Liver (tissue), 3 donors: ENCODE data around the gene ZFP91.

Experiments used
- FOXA2 ChIP-seq: IDR thresholded peaks from 2 replicates; pipeline ENCODE4 v1.6.1; 2016; ENCODE audit warnings: antibody characterized with exemption
- JUND ChIP-seq, 2 donors: IDR thresholded peaks; 2 replicates each; pipeline ENCODE4 v1.6.1; 2016; ENCODE audit warnings: antibody characterized with exemption in 2 of 2
- RAD21 ChIP-seq, 2 donors: IDR thresholded peaks; 2 replicates each; pipeline ENCODE4 v1.6.1; 2016; ENCODE audit warnings: antibody characterized with exemption in 2 of 2, mild to moderate bottlenecking in 2 of 2
- YY1 ChIP-seq: IDR thresholded peaks from 2 replicates; pipeline ENCODE4 v1.6.1; 2016; ENCODE audit warnings: antibody characterized with exemption, mild to moderate bottlenecking
- TF ChIP-seq, protein P1 (sequence below): fragments of 150-350 bp; IDR thresholded peaks from 2 replicates; pipeline ENCODE4 v1.5.1; 2017; ENCODE audit warnings: improper control_type of control experiment, low read depth, low read length; ENCODE audit not compliant: missing input control
- TF ChIP-seq, protein P2 (sequence below): IDR thresholded peaks from 2 replicates; pipeline ENCODE4 v1.6.1; 2016; ENCODE audit warnings: antibody characterized with exemption
- TF ChIP-seq, protein P3 (sequence below): IDR thresholded peaks from 2 replicates; pipeline ENCODE4 v1.6.1; 2016; ENCODE audit warnings: antibody characterized with exemption
- donor health status: healthy.
- donor health status: healthy.

DNA sequence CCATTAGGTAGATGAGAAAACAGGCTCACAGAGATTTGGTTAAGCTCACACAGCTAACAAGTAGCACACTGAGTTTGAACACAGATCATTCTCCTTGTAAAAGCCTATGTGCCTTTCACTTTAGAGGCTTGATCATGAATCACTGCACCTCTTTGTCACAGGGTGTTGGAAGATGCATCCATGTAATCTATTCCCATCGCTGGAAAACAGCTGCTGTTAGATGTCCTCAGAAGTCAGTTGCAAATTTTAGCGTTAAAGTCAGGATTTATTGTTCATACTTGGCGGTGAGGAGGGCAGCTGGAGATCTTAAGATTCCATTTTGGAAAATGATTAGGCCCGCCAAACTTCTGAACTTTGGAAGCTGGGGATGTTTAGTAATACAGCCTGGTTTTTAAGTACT, 46.2 kb downstream of the ZFP91 start:
- no peak for TF ChIP-seq JUND (IDR thresholded peaks at IDR 0.05)
- TF ChIP-seq, protein P1, sequence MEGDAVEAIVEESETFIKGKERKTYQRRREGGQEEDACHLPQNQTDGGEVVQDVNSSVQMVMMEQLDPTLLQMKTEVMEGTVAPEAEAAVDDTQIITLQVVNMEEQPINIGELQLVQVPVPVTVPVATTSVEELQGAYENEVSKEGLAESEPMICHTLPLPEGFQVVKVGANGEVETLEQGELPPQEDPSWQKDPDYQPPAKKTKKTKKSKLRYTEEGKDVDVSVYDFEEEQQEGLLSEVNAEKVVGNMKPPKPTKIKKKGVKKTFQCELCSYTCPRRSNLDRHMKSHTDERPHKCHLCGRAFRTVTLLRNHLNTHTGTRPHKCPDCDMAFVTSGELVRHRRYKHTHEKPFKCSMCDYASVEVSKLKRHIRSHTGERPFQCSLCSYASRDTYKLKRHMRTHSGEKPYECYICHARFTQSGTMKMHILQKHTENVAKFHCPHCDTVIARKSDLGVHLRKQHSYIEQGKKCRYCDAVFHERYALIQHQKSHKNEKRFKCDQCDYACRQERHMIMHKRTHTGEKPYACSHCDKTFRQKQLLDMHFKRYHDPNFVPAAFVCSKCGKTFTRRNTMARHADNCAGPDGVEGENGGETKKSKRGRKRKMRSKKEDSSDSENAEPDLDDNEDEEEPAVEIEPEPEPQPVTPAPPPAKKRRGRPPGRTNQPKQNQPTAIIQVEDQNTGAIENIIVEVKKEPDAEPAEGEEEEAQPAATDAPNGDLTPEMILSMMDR: no peak
- no peak for TF ChIP-seq YY1
- TF ChIP-seq, protein P2, sequence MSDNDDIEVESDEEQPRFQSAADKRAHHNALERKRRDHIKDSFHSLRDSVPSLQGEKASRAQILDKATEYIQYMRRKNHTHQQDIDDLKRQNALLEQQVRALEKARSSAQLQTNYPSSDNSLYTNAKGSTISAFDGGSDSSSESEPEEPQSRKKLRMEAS: no peak
- TF ChIP-seq, protein P3, sequence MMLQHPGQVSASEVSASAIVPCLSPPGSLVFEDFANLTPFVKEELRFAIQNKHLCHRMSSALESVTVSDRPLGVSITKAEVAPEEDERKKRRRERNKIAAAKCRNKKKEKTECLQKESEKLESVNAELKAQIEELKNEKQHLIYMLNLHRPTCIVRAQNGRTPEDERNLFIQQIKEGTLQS: no peak
- TF ChIP-seq RAD21 (IDR thresholded peaks at IDR 0.05): no peak
- no peak for TF ChIP-seq FOXA2
